Measurements from ENCODE around the gene ANKRD1.

The ANKRD1 gene

GRCh38 chr10:90930070-90930837 lies 9.4 kb upstream of the ANKRD1 start:
- no peak for TF ChIP-seq CTCF (IDR thresholded peaks at IDR 0.05)

GRCh38 chr10:90929179-90929578 lies 8.3 kb upstream of the ANKRD1 start:
- TF ChIP-seq CTCF (IDR thresholded peaks at IDR 0.05) = no peak

- TF ChIP-seq CTCF (IDR thresholded peaks at IDR 0.05) = no peak
These were observed 6.4 kb upstream of the ANKRD1 start for GRCh38 chr10:90927293-90927692.

- TF ChIP-seq CTCF (IDR thresholded peaks at IDR 0.05) = no peak
These were observed 4.5 kb upstream of the ANKRD1 start for GRCh38 chr10:90925079-90926029.

- TF ChIP-seq CTCF (IDR thresholded peaks at IDR 0.05) = no peak
These were observed 3.7 kb upstream of the ANKRD1 start for GRCh38 chr10:90924552-90924951.

GRCh38 chr10:90923111-90923731 lies 2.3 kb upstream of the ANKRD1 start:
- TF ChIP-seq CTCF (IDR thresholded peaks at IDR 0.05) = no peak

GRCh38 chr10:90921906-90922305 lies 1.0 kb upstream of the ANKRD1 start:
- no peak for TF ChIP-seq CTCF (IDR thresholded peaks at IDR 0.05)
